HG03571 (cell line): ENCODE measurements around the gene SYK.

Experiments
- ATAC-seq: cut with Tn5 transposase; IDR thresholded peaks from one replicate; pipeline ENCODE4 v1.9.1; 2021; ENCODE audit not compliant: unreplicated experiment

Gene SYK

GRCh38 chr9:90939351-90939750, 137.7 kb downstream of the SYK start:
- ATAC-seq, result no peak

- ATAC-seq, result no peak
Measured at GRCh38 chr9:90940280-90940679, 138.7 kb downstream of the SYK start.

GRCh38 chr9:90941661-90942060, 140.0 kb downstream of the SYK start:
- no peak for ATAC-seq

- ATAC-seq, result no peak
Measured at GRCh38 chr9:90942555-90942954, 140.9 kb downstream of the SYK start.

GRCh38 chr9:90943341-90943740, 141.7 kb downstream of the SYK start:
- no peak for ATAC-seq

- ATAC-seq, result no peak
Measured at GRCh38 chr9:90945336-90945735, 143.7 kb downstream of the SYK start.

GRCh38 chr9:90946982-90947381, 145.4 kb downstream of the SYK start:
- no peak for ATAC-seq
